C4-2B (cell line): Measurements from ENCODE around the gene FLT1.

Experiments used
- H3K27ac ChIP-seq: fragments of 450-650 bp; 2 replicates; pipeline ENCODE4 v1.5.1; 2017
- ZFX ChIP-seq: fragments of 450-650 bp; IDR thresholded peaks from 2 replicates; pipeline ENCODE4 v1.6.1; 2017
- TF ChIP-seq, protein P1 (sequence below): fragments of 450-650 bp; conservative IDR thresholded peaks from 2 replicates; pipeline ENCODE4 v1.5.1; 2017; ENCODE audit warnings: mild to moderate bottlenecking

The FLT1 gene

GRCh38 chr13:28340272-28340793, 154.6 kb downstream of the FLT1 start:
- no peak for TF ChIP-seq ZFX
- TF ChIP-seq, protein P1, sequence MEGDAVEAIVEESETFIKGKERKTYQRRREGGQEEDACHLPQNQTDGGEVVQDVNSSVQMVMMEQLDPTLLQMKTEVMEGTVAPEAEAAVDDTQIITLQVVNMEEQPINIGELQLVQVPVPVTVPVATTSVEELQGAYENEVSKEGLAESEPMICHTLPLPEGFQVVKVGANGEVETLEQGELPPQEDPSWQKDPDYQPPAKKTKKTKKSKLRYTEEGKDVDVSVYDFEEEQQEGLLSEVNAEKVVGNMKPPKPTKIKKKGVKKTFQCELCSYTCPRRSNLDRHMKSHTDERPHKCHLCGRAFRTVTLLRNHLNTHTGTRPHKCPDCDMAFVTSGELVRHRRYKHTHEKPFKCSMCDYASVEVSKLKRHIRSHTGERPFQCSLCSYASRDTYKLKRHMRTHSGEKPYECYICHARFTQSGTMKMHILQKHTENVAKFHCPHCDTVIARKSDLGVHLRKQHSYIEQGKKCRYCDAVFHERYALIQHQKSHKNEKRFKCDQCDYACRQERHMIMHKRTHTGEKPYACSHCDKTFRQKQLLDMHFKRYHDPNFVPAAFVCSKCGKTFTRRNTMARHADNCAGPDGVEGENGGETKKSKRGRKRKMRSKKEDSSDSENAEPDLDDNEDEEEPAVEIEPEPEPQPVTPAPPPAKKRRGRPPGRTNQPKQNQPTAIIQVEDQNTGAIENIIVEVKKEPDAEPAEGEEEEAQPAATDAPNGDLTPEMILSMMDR = no peak
- H3K27ac ChIP-seq = no peak overlapping the region

DNA sequence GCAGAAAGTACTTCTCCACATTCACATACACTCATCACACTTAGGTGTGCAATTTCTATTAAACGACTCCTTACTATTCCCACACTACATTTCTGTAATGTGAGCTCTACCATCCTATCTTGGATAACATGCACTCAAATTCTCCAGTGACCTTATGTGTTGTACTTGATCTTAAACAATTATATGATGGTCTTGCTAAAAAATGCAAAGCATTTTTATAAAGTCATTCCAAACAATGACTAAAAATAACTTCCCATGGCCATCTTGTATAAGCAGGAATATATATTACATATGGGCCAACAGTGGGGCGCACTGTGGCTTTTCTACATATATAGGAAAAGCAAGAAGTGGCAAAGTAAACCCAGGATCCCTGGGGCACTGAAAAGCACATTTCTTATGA, 155.5 kb downstream of the FLT1 start:
- no peak overlapping the region for H3K27ac ChIP-seq
- no peak for TF ChIP-seq ZFX
- TF ChIP-seq, protein P1 = no peak

- no peak overlapping the region for H3K27ac ChIP-seq
These were observed 156.2 kb downstream of the FLT1 start for GRCh38 chr13:28338742-28339141.

GRCh38 chr13:28338006-28338574, 156.8 kb downstream of the FLT1 start:
- no peak for TF ChIP-seq ZFX
- TF ChIP-seq, protein P1 = no peak
- no peak overlapping the region; the same call in 1 of the 2 replicates for H3K27ac ChIP-seq

More at GRCh38 chr13:28338742-28339141, 156.2 kb downstream of the FLT1 start:
- TF ChIP-seq, protein P1 = no peak
- TF ChIP-seq ZFX = no peak

GRCh38 chr13:28337166-28338005, 157.5 kb downstream of the FLT1 start:
- H3K27ac ChIP-seq = no peak overlapping the region; the same call in 1 of the 2 replicates
- TF ChIP-seq ZFX = no peak

DNA sequence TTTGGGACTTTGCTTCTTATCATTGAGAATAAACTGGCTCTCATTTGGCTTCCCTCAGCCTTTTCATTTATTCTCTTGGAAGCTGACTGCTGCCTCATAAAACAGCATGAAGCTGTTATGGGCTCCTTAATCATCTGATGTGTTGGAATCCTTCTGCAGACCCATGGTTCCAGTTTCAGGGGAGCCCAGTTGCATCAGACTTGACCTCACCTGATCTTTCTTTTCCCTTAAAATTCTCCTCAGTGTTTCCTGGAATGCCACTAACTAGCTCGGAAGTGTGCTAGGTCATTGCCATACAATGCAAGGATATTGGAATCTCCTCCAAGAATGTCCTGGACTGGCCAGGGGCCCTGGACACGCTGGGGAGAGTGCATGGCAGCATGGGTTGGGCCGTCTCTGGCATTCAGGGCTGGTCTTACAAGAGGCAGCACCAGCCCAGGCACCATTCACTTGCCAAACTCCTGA, 158.7 kb downstream of the FLT1 start:
- no peak overlapping the region for H3K27ac ChIP-seq
- TF ChIP-seq ZFX = no peak
- TF ChIP-seq, protein P1 = no peak

DNA sequence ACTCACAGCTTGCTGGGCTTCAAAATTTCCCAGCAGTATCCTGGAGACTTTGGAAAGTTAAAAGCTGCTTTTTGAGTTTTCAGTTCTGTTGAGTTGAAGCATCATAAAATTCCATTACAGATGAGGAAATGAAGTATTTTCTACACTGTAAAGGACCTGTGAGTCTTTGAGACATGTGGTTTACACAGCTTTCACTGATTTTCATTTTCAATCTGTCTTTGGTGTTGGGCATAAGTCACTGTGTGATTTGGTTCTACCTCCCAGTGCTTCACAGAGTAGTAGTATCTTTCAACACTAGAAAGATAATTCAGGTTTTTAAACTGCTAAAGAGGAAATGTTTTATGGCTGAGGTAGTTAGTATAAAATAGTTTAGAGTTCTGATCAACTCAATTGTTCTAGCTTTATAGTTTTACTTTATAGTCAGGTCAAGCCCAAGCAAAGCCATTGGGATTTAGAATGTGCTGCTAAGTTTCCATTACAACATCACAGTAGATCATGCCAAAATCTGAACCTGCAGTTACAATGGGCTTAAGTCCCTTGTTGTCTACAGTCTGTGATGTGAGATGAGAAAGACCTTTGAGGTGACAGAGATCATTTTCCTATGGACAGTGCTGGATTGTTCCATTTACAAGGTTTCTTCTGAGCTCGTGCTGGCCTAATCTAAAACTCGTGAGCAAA, 161.6 kb downstream of the FLT1 start:
- no peak for TF ChIP-seq ZFX
- TF ChIP-seq, protein P1 = no peak
- H3K27ac ChIP-seq = no peak overlapping the region
